HUDEP-2 (cell line): ENCODE data around the gene TMEM181.
"Not testable (repeated sequence)": the region's sequence is repeated elsewhere in the genome, so short reads cannot be mapped to it uniquely, and the experiment has no call there.

Experiments
- DNase-seq, 76 experiments: peaks; one replicate each; lab custom pipeline; 2025; ENCODE audit not compliant: unreplicated experiment in 76 of 76; lab: John Stamatoyannopoulos, UW

TMEM181 gene

DNA sequence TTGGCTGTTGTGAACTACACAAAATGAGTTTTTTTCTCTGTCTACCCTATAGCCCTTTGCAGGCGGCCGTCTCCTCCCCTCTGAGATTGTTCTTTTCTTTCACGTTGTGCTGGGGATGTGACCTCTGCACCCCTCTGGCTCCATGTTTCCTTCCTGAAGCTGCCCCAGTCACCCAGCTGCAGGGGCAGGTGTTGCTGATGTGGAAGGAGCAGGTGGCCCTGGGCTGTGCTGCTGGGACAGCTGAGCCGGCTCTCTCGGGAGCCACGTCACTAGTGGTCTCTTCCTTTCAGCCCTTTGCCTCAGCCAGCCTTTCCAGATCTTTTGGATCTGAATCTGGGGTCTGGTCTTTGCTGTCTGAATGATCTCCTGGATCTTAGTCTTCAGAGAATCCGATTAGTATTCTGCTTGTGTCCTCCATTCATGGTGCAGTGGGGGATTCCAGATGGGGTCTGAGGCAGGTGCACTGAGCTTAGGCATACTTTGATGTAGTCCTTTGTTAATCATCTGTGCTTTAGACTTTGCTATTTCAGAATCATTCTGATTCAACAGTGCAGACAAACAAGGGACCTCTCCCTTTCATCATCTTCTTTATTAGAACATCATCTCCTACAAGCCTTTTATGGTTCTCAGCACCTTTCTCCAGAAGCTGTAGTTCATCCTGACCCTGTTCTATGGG is 31.4 kb downstream of the TMEM181 start:
- no peak for DNase-seq

DNA sequence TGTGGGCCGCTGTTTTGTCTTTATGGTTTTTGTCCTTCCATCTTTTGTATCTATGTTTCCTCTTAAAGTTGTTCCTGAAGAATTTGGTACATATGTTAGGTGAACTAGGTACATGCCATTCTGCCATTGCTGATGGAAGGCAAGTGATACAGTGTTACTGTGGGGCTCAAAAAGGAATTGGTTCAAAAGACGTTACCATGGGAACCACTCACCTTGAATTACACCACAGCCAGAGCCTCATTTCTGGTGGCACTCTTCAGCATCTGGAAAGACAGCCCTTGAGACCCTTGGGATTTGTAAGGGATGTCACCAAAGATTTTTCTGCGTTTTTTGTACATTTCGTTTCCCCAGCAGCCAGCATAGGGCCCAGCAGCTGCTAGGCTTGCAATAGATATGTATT is 31.9 kb downstream of the TMEM181 start:
- no peak for DNase-seq

DNA sequence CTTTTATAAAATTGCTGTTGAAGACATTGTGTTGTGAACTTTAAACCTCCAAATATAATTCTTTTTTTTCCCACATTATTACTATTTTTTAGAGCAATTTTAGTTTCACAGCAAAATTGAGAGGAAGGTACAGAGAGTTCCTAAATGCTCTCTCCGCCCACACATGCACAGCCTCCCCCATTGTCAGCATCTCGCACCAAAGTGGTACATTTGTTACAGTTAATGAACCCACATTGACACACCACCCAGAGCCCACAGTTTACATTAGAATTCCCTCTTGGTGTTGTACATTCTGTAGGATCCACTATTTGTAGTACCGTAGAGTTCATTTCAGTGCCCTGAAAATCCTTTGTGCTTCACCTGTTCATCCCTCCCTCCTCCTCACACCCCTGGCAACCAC is 33.8 kb downstream of the TMEM181 start:
- DNase-seq = no peak

DNA sequence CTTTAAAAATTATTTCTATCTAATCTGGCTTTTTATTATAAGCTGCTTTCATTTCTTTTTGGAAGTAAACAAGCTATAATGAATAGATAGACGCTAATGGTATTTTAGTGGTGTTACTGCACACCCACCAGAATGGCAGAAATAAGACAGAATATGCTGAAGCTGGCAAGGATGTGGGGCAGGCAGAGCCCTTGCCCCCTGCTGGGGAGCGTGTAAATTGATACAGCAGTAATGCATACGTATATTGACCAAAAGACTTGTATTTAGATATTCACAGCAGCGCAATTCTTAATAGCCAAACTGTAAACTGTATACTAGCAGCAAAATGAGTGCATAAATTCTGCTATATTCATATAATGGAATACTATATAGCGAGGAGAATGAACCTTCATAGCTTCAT is 35.3 kb downstream of the TMEM181 start:
- peak in 16 of 76 experiments; percentile 7 to 34 (median 14) for DNase-seq

DNA sequence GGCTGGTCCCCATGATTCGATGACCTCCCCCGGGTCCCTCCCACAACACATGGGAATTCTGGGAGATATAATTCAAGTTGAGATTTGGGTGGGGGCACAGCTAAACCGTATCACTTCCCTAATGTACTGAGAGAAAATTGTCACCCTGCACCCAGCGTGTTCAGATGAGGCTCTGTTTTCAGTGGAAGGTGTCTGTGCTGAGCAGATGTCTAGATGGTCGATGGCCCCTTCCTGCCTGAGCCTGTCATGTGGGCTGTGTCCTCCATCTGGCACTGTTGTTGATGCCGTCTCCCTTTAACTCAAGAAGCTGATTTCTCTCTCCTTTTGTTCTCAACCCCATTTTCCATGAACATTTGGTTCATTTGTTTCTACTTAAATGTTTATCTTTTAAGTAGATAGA is 37.0 kb downstream of the TMEM181 start:
- no peak for DNase-seq

DNA sequence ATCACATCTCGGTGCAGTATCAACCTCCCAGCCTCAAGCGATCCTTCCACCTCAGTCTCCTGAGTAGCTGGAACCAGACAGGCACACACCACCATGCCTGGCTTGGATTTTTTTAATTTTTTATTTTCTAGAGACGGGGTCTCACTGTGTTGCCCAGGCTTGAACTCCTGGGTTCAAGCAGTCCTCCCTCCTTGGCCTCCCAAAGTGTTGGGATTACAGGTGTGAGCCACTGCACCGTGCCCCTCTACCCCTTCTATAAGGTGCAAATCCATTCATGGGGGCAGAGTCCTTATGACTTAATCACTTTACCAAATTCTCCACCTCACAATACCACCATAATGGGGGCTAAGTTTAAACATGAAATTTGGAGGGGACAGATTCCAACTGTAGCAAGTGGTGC is 37.7 kb downstream of the TMEM181 start:
- DNase-seq = no peak

DNA sequence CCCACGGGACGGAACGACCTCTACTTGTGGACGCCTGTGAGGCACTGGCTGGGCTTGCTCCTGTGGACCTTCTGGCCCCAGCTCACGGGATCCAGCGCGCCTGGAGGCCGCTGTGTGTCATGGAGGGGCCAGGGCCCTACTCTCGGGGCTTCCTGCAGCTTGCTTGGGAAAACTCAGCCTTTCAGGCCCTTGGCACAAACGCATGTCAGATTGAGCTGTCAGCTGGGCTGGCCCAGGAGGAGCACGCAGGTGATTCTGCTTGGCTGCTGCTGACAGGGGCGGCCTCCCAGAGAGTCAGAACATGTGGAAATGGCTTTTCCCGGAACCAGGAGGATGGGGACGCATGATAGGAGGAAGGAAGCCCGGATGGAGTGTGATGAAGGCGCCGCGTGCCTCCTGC is 39.7 kb downstream of the TMEM181 start:
- no peak for DNase-seq

DNA sequence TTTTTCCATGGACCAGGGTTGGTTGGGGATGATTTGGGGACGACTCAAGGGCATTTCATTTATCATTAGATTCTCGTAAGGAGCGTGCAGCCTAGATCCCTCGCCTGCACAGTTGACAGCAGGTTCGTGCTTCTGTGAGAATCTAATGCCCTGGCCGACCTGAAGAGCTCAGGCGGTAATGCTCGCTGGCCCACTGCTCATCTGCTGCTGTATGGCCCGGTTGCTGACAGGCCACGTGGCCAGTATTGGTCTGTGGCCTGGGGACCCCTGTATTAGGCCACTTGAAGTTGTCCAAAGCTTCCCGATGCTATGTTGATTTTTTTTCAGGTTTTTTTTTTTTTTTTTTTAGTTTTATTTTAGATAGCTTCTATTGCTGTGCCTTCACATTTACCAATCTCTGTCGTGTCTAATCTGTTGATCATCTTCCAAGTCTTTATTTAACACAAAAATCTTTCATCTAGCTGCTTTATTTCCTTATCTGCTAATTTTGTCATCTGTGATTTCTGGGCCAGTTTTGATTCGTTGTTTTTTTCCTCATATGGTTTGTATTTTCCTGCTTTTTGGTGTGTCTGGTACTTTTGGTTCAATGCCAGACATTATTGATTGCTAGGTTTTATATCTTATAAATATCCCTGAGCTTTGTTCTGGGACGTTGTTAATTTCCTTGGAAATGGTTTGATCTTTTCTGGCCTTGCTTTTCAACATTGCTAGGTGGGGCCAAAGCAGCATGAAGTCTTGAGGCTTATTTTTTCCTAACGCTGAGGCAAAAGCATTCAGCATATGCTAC is 43.6 kb downstream of the TMEM181 start:
- DNase-seq = no peak

DNA sequence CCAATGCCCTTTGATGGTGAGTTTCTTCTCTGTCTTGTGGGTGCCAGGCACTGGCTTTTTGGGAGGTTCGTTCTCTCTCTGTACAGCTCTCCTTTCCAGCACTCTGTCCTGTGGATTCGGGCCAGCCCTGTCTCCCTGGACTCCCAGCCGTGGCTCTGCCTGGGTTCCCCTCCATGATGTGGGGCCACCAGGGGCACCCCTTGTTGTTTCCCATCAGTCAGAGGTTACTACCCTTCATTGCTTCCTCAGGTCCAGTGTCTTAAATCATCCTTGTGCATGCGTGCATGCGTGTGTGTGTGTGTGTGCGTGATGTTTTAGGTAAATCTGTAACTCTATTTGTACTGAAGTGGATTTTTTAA is 44.1 kb downstream of the TMEM181 start:
- no peak for DNase-seq

DNA sequence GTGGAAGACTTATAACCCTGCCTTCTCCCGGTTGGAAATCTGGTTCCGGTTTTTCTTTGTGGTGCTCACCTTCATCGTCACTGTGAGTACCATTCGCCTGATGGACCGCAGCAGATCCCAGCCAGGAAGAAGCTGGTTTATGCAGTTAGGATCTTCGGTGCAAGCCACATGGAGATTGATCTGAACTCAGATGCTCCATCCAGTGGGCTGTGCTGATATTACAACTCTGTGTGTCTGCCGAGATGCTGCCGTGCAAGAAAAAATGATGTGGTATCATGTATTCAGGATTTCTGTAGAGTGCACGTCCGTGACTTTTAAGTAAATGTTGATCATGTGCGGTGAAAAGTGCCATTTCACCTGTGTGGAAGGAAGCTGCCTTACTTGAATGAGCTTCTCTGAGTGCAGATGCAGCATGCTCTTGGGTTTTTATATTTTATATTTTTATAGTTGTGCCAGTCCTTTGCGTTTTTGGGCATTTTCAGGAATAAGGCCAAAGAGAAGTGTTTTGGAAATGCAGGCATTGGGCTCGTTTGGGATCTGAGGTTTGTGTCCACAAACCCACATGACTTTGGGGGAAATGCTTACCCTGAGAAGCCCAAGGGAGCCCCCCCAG is 45.5 kb downstream of the TMEM181 start:
- DNase-seq = peak in 49 of 76 experiments; percentile 10 to 73 (median 34)

DNA sequence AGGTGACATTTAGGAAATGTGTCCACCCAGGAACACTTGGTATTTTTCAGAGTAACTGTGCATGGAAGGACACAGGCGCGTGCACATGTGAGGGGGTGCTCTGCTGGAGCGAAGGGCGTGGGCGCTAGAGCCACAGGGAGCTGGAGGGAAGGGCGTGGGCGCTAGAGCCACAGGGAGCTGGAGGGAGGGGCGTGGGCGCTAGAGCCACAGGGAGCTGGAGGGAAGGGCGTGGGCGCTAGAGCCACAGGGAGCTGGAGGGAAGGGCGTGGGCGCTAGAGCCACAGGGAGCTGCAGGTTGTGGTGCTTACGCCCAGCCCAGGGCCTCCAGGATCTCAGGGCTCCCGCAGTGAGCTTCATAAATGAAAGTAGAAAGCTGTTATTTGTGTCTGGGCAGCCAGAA is 46.1 kb downstream of the TMEM181 start:
- DNase-seq = peak in 4 of 76 experiments; percentile 10 to 24 (median 17)

DNA sequence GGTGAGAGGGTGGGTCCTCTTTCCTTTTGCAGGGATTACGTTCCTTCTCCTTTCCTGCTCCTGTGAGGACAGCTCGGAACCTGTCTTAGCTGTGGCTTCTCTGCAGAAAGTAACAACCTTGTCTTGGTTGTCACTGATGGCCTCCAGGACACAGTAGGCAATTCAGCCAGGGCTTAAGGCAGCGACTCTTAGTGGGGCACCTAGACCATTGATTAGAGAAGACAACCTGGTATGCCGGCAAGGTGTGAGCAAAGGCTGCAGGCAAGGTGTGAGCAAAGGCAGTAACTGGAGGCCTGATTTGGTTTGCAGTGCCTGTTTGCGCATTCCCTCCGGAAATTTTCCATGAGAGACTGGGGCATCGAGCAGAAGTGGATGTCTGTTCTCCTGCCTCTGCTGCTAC is 47.0 kb downstream of the TMEM181 start:
- DNase-seq = no peak

DNA sequence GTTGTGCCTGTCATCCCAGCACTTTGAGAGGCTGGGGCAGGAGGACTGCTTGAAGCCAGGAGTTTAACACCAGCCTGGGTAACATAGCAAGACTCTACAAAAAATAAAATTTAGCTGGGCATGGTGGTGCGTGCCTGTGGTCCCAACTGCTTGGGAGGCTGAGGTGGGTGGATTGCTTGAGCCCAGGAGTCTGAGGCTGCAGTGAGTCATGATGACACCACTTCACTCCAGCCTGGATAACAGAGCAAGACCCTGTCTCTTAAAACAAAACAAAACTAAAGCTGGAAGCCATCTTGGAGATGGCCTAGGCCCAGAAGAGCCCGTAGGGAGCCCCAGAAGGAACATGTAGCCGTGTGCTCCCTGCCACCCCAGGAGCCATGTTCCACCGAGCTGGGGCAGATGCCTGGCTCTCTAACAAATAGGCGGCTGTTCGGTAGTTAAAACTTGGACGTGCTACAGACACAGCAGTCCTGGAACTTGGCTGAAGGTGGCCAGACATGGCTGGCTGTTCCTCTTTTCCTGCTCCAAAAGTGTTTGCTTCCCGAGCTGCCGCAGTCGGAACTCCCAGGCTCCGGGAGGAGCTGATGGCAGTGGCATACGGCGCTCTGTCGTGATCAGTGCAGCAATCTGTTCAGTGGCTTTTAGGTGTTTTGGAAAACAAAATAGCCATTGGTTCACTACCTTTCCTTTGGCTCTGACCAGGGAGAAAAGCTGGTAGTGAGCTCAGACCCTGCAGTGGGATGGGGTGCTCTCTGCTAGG is 47.7 kb downstream of the TMEM181 start:
- DNase-seq = no peak

DNA sequence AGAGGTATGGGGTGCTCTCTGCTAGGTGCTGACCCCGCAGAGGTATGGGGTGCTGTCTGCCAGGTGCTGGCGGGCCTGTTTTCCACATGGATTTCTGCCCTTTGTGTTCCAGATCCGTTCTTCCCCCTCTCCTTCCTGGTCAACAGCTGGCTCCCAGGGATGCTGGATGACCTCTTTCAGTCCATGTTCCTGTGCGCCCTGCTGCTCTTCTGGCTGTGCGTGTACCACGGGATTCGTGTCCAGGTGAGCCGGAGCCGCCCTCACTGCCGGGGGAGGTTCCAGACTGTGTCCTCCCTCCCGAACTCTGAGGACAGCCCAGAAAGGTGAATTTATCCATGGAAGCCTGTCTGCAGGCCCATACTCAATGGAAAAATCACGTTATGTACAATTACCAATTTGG is 48.3 kb downstream of the TMEM181 start:
- no peak for DNase-seq

DNA sequence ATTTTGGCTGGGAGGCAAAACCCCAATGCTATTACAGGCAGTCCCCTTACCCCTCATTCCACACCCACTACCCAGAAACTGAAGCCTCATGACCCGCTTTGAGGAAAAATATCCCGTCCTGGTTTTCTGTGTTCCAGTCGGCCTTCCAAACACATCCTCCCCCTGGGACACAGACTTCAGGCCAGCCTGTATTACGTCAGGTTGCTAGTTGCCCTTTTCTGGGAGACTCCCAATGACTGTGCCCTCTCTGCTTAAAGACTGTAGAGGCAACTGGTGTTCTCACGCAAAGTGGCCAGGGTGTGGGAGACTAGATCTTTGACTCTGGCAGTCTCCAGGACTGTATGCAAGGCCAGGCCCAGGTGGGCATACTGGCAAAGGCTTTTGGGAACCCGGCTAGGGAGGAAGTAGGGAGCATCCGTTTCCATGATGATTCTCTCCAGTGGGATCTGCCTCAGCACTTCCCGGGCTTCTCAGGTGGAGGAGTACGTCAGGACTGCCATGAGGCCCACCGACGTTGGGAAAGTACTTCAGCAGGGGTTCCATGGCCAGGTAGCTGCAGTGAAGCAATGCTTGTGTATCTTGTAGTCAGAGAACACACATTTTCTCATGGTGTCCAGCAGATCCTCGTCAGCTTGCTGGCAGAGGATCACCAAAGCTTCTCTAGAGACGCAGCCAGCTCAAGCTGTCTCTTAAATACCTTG is 49.7 kb downstream of the TMEM181 start:
- no peak for DNase-seq

DNA sequence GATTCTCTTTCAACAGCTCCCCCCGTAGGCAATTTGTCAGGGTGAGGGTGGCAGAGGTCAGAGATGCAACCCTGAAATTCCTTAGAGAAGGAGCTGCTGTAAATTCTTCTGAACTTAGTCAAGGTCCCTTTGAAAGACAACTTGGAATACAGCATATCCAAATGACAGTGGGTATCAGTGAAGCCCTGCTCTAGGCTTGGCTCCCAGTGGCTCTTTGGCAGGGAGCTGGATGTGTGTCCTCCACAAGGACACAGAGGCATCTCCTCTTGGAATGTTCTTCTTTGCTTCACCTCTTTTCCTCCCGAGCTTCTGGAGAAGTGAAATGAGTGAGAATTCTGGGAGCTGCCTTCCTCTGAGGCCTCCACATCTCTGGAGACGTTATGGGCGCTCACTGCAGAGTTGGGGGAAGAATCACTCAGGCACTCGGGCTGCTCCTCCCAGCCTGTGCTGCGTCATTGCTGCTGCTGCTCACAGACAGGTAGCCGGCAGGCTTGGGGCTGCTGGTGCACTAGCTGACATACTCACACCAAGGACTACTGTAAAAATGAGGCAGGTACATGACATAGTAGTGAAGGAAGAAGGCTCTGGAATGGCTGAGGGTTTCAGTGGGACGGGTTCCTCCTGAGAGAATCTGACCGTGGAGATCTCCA is 50.6 kb downstream of the TMEM181 start:
- no peak for DNase-seq

DNA sequence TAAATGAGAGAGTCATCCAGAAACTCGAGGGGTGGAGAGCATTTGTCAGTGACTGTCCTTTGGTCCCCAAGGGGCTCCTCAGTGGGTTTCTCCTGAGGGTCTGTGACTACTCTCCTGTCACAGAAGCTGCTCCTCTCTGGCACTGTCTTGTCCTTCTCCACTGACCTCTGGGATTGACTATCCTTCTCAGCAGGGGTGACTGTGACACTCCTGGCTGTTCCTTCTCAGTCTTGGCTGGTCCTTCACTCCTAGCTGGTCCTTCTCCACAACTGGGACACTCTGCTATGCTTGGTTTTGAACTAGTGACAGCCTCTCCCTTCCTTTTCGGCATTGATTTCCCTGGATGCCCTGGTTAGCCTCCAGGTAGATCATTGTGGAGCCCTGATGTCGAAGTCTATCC is 51.1 kb downstream of the TMEM181 start:
- DNase-seq = no peak

DNA sequence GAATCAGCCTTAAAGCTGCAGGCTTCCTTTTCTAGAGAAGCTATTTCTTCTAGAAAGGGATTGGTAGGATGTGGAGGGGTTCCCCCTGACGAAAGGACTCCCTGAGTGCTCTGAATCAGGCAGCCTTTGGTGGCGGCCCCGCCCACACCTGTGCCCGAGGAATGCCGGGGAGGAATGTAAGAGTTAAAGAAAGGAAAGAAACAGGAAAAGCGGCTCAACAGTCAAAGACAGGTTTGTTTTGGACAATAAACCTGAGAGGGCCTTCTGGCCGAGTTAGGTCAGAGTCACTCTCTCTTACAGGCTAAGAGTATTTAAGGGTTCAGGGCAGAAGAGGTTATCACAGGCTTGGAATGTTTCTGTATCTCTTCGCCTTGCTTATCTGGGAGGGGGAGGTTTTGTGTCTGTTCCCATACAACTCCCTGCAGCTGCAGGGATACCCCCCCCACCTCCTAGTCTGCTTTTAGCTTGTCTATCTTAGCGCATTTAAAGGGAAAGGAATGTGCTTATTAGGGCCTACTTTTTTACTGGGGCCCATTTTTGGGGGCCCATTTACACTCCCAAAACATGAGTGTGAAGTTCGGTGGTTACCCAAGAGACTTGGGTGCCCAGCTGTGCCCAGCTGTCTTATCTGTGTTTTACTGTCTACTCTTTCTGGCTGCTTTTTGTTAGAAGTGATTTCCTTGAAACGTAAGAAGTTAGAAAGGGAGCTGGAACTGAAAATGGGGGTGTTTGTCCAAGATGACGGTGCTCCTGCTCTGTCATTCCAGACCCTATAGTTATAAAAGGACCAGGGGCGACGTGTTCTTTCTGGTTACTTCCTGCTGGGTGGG is 51.9 kb downstream of the TMEM181 start:
- no peak for DNase-seq

DNA sequence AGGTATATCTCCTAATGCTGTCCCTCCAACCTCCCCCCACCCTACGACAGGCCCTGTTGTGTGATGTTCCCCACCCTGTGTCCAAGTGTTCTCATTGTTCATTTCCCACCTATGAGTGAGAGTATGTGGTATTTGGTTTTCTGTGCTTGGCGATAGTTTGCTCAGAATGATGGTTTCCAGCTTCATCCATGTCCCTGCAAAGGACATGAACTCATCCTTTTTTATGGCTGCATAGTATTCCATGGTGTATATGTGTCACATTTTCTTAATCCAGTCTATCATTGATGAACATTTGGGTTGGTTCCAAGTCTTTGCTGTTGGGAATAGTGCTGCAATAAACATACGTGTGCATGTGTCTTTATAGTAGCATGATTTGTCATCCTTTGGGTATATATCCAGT is 54.7 kb downstream of the TMEM181 start:
- not testable (repeated sequence) for DNase-seq
